BLaER1 (cell line): Measurements from ENCODE around the gene GALR3.

Experiments used
- H3K27ac ChIP-seq: shearing (Covaris generic); formaldehyde crosslinking; 2 replicates; pipeline ENCODE4 v1.8.1; 2022
- H3K27me3 ChIP-seq: shearing (Covaris generic); formaldehyde crosslinking; 2 replicates; pipeline ENCODE4 v1.8.1; 2022
- H3K36me3 ChIP-seq: shearing (Covaris generic); formaldehyde crosslinking; 2 replicates; pipeline ENCODE4 v1.8.1; 2022
- H3K4me1 ChIP-seq: shearing (Covaris generic); formaldehyde crosslinking; 2 replicates; pipeline ENCODE4 v1.8.1; 2022
- H3K4me2 ChIP-seq: shearing (Covaris generic); formaldehyde crosslinking; 2 replicates; pipeline ENCODE4 v1.8.1; 2022
- H3K4me3 ChIP-seq: shearing (Covaris generic); formaldehyde crosslinking; 2 replicates; pipeline ENCODE4 v1.8.1; 2022
- H3K9ac ChIP-seq: shearing (Covaris generic); formaldehyde crosslinking; 2 replicates; pipeline ENCODE4 v1.8.1; 2022
- H3K9me3 ChIP-seq: shearing (Covaris generic); formaldehyde crosslinking; 2 replicates; pipeline ENCODE4 v1.8.1; 2022
- H4K20me1 ChIP-seq: shearing (Covaris generic); formaldehyde crosslinking; 2 replicates; pipeline ENCODE4 v1.8.1; 2022
- Cebpa-rat ChIP-seq: shearing (Covaris generic); IDR thresholded peaks from 2 replicates; pipeline ENCODE4 v1.8.1; 2022

The GALR3 gene

DNA sequence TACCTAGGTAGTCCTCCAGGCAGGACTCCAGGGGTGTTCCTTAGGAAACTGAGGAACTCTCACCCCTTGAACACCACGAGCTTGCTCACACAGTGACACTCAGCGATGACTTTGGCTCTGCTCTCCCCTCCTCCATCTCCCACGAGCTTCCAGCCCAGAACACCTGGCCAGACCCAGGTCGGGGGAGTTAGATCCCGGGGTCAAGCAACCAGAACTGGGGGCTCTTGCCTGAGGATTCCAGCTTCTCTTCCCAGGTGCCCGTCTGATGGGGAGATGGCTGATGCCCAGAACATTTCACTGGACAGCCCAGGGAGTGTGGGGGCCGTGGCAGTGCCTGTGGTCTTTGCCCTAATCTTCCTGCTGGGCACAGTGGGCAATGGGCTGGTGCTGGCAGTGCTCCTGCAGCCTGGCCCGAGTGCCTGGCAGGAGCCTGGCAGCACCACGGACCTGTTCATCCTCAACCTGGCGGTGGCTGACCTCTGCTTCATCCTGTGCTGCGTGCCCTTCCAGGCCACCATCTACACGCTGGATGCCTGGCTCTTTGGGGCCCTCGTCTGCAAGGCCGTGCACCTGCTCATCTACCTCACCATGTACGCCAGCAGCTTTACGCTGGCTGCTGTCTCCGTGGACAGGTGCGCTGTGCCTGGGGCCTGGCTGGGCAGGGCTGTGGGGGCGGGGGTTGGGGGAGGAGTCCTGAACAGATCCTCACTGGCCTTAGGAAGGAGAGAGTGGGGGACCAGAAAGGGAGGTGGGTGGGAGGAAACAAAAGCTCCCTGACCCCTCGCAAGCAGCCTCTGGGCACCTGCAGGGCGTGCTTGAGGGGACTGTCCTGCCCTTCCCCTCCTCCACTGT is at the start of gene GALR3:
TSS of gene GALR3 (plus strand) at position 249 of the 852 bp plus-strand sequence. CDS start at position 274, 25 bp downstream.
- H3K27me3 ChIP-seq, result peaks cover 74% of the 10 kb centered on the region
- H3K9me3 ChIP-seq, result no peaks in the 10 kb centered on the region
- no peak within 1 kb of the TSS for H3K4me3 ChIP-seq
- TF ChIP-seq Cebpa-rat, result no peak
- peaks cover 13% of the 10 kb centered on the region; the same call in 1 of the 2 replicates for H4K20me1 ChIP-seq
- no peak within 1 kb of the TSS for H3K9ac ChIP-seq
- H3K4me2 ChIP-seq, result peak within 1 kb of the TSS; percentile 5; the same call in 1 of the 2 replicates
- no peak within 1 kb of the TSS for H3K27ac ChIP-seq
- H3K4me1 ChIP-seq, result peaks cover 6% of the 10 kb centered on the region
- H3K36me3 ChIP-seq, result peaks cover 8% of the 10 kb centered on the region

DNA sequence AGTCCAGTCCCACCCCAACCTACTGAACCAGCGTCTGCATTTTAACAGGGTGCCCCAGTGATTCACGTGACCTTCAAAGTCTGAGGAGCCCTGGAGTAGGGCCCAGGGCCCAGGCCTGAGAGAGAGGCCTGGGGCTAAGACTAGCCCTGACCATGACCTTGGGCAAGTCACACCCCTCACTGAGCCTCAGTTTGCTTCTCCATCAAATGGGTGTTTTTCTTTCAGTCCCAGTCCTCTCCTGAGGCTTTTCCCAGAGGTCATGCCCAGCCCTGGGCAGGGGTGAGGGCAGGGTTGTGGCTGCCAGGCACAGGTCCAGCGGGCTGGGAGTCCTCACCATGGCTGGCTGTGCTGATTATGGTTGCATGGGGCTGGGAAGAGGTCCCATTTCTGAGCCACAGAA is 48.5 kb upstream of the GALR3 start:
- H4K20me1 ChIP-seq, result no peaks in the 10 kb centered on the region
- peaks cover 52% of the 10 kb centered on the region for H3K36me3 ChIP-seq
- H3K27ac ChIP-seq, result no peak overlapping the region
- no peak overlapping the region for H3K4me2 ChIP-seq
- TF ChIP-seq Cebpa-rat, result no peak
- no peaks in the 10 kb centered on the region for H3K9me3 ChIP-seq
- H3K9ac ChIP-seq, result no peak overlapping the region
- no peaks in the 10 kb centered on the region for H3K27me3 ChIP-seq
- no peak overlapping the region for H3K4me3 ChIP-seq
- peaks cover 13% of the 10 kb centered on the region for H3K4me1 ChIP-seq

GRCh38 chr22:37775785-37776638 is 47.2 kb upstream of the GALR3 start:
- Histone ChIP-seq H3K27ac (no peak overlapping the region), H3K4me3 (no peak overlapping the region), H4K20me1 (no peaks in the 10 kb centered on the region), H3K4me1 (peaks cover 13% of the 10 kb centered on the region), H3K27me3 (no peaks in the 10 kb centered on the region), H3K36me3 (peaks cover 43% of the 10 kb centered on the region), H3K9me3 (no peaks in the 10 kb centered on the region), H3K9ac (no peak overlapping the region), H3K4me2 (no peak overlapping the region)
- TF ChIP-seq Cebpa-rat, result no peak

DNA sequence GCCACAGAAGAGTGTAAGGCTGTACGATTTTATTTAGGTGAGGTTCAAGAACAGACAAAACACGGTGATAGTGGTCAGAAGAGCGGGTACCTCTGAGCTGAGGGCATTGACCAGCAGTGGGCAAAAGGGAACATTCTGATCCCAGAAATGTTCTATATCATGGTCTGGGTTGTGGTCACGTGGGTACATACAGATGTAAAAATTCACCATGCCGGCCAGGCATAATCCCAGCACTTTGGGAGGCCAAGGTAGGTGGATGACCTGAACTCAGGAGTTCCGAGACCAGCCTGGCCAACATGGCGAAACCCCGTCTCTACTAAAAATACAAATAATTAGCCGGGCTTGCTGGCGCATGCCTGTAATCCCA is 46.6 kb upstream of the GALR3 start:
- peaks cover 37% of the 10 kb centered on the region for H3K36me3 ChIP-seq
- no peak overlapping the region for H3K9ac ChIP-seq
- H4K20me1 ChIP-seq, result no peaks in the 10 kb centered on the region
- H3K27ac ChIP-seq, result no peak overlapping the region
- TF ChIP-seq Cebpa-rat, result no peak
- no peaks in the 10 kb centered on the region for H3K9me3 ChIP-seq
- no peaks in the 10 kb centered on the region for H3K27me3 ChIP-seq
- peak overlapping the region; percentile 56 for H3K4me2 ChIP-seq
- H3K4me1 ChIP-seq, result peaks cover 13% of the 10 kb centered on the region
- H3K4me3 ChIP-seq, result no peak overlapping the region

DNA sequence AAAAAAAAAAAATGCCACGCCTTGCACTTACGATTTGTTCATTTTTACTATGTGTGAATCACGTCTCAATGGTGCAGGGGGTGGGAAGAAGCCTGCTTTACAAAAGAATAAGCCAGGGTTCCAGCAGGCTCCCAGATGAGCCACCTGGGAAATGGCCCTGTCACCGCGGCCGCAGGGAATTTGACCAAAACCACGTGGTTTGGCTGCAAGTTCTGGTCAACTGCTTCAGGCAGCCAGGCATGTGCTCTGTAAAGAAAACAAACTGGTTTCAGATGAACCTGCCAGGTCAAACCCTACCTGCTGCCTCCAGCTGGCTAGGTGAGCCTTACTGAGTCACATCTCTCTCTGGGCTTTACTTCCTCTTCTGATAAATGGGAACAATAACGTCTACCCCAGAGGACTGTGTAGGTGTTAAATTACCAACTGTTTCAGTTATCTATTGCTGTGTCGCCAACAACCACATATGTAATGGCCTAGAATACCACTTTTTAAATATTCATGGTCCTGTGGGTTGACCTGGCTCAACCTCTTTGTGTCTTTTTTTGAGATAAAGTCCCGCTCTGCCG is 46.0 kb upstream of the GALR3 start:
- Histone ChIP-seq H3K9ac (no peak overlapping the region), H4K20me1 (no peaks in the 10 kb centered on the region), H3K4me3 (no peak overlapping the region), H3K4me1 (peaks cover 13% of the 10 kb centered on the region), H3K36me3 (peaks cover 31% of the 10 kb centered on the region), H3K27me3 (no peaks in the 10 kb centered on the region), H3K4me2 (peak overlapping the region; percentile 56), H3K9me3 (no peaks in the 10 kb centered on the region), H3K27ac (no peak overlapping the region)
- TF ChIP-seq Cebpa-rat, result no peak

DNA sequence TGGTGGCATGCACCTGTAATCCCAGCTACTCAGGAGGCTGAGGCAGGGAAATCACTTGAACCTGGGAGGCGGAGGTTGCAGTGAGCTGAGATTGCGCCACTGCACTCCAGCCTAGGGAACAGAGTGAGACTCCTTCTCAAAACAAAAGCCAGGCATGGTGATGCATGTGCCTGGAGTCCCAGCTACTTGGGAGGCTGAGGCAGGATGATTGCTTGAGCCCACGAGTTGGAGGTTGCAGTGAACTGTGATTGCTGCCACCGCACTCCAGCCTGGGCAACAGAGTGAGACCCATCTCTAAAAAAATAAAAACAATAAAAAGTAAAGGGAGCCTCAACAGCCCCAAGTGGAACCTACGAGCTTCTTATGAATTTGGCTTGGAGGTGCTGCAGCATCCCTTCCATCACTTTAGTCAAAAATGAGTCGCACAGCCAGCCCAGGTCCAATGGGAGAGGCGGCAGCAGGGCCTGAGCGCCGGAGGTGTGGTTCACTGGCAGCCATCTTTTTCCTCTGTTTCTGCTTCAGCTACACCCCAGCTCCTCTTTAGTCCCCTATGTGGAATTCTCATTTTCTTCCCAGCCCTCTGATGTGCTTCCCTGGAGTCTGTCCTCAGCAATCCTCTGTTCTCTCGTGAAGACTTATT is 44.7 kb upstream of the GALR3 start:
- Histone ChIP-seq H3K27ac (no peak overlapping the region), H3K36me3 (peaks cover 18% of the 10 kb centered on the region), H4K20me1 (no peaks in the 10 kb centered on the region), H3K9ac (no peak overlapping the region), H3K9me3 (no peaks in the 10 kb centered on the region), H3K4me3 (no peak overlapping the region), H3K4me1 (peaks cover 14% of the 10 kb centered on the region), H3K4me2 (no peak overlapping the region), H3K27me3 (no peaks in the 10 kb centered on the region)
- TF ChIP-seq Cebpa-rat, result no peak

DNA sequence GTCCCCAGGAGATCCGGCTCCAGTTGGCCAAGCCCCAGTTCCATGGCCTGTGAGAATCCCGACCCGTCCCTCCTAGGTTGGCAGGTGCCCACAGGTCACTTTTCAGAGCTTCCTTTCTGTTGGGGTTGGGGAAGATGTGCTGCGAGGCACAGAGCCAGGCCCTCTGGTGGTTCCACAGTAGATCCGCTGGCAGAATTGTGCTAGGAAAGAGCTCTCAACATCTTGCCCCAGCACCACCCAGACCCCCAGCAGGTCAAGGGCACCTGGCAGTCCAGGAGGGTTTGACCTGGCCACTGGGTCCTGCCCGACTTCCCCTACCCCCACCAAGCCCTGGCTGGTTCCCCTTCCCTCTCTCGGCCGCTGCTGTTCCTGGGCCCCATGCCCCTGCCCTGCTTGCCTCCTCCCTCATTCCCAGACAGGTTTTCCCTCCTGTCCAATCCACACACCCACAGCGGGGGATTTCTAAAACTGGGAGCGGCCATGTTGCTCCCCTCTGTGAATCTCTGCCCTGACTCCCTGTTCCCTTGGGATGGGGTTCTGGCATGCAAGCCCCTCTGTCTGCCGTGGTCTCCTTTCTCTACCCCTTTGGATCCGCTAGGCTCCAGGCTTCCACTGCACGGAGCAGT is 41.6 kb upstream of the GALR3 start:
- Histone ChIP-seq H3K4me1 (peaks cover 23% of the 10 kb centered on the region), H3K9me3 (no peaks in the 10 kb centered on the region), H3K36me3 (no peaks in the 10 kb centered on the region), H3K4me2 (no peak overlapping the region), H4K20me1 (no peaks in the 10 kb centered on the region), H3K4me3 (no peak overlapping the region), H3K27me3 (no peaks in the 10 kb centered on the region), H3K27ac (no peak overlapping the region), H3K9ac (no peak overlapping the region)
- TF ChIP-seq Cebpa-rat, result no peak

DNA sequence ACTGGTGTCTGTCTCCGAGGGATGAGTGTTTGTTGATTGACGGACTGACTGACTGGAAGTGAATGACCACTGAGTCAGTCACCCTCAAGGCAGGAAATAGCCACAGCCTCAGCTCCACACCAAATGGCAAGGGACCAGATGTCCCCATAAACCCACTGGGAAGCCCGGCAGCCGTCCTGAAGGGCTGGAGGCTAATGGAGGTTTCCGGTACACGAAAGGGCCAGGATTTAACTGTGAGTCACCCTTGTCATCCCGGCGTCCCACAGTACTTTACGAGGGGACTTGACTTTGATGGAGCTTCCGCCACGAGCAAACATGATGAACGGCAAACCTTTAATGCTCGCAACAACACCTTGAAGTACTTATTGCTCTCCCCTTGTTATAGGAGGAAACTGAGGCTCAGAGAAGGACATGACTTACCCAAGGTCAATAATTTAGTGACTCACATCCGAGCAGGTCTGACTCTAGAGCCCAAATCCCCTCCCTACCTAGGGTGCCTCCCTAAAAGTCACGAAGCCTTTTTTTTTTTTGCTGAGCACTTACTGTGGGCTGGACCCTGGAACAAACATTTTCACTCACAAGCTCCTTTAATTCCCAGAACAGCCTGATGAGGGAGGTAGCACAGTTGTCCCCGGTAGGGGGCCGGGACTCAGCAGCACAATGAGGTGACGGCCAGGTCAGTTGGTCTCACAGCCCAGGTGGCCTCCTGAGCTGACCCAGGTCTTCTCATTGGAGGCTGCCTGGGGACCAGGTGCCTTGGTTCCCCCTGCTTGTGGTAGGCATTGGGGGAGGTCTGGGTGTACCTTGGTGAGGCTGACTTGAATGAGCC is 40.6 kb upstream of the GALR3 start:
- no peaks in the 10 kb centered on the region for H3K9me3 ChIP-seq
- no peak overlapping the region for H3K4me2 ChIP-seq

More for the DNA sequence above, 40.6 kb upstream of the GALR3 start:
- Histone ChIP-seq H3K9ac (no peak overlapping the region), H3K27ac (no peak overlapping the region), H3K4me1 (peaks cover 13% of the 10 kb centered on the region), H3K27me3 (no peaks in the 10 kb centered on the region), H4K20me1 (no peaks in the 10 kb centered on the region), H3K36me3 (no peaks in the 10 kb centered on the region), H3K4me3 (no peak overlapping the region)
- no peak for TF ChIP-seq Cebpa-rat
